HG03103 (cell line): ENCODE measurements around the gene WDR5.

Source experiments
- ATAC-seq: cut with Tn5 transposase; IDR thresholded peaks from one replicate; pipeline ENCODE4 v1.9.1; 2021; ENCODE audit warnings: low read depth; ENCODE audit not compliant: unreplicated experiment

WDR5 gene

GRCh38 chr9:134185536-134186011 is 49.7 kb downstream of the WDR5 start:
- ATAC-seq = no peak

DNA sequence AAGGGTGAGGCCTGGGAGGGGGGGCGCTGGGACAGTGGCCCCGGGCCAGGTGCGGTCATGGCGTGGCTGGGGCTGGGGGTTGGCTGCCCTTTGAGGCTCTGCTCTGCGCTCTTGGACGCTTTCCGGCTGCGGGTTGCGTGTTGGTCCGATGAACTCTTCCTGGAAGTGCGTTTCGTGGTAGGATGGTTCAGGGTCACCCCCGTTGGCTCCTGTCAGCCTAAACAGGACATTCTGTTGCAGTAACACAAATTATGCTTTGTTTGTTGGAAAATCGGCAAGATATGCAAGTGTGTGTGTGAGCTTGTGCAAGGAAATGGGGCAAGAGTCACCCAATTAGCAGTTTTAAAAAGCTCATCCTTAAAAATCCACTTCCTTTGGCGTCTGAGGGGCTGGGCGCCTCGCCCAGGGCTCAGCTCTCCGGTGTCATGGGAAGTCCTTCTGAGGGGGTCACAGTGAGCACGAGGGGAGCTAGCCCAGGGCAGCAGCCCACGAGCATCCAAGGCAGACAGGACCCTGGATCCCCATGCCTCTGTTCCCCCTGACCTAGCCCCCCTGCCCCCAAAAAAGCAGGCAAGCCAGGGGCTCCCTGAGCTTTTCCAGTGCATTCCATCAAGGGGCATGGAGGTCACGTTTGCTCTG is 50.7 kb downstream of the WDR5 start:
- no peak for ATAC-seq

- no peak for ATAC-seq
These were observed 51.2 kb downstream of the WDR5 start for GRCh38 chr9:134187110-134187531.

- no peak for ATAC-seq
These were observed 52.1 kb downstream of the WDR5 start for GRCh38 chr9:134187891-134188385.

DNA sequence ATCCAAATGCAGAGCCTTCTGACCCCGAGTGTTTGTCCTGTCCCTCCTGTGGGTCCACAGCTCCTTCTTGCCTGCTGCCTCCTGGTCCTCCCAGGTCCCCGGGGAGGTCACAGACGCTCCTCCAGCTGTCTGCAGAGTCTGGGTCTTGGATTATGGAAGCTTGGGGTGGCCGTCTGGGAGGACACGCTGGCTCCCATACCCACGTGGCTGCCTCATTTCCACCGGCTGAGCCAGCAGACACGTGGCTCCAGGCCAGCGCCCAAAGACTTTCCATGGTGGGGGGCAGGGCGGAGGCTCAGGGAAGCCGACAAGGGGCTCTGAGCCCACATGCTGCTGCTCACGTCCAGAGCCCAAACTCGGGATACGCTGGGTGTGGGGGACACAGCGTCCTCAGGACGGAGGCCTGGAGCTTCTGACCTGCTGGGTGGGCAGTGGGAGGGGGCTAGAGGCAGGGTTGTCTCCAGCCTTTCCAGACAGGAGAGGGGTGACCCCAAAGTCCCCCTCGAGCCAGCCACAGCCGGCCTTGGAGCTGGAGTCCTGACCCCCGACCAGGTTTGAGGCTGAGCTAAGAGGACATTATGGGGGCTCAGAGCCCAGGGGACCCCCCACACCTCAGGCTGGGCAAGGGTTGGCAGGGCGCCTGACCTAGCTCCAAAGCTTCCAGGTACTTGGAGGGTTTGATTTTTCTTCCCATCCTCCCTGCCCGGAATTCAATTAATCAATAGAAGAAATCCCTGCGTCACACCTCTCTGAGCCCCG is 52.7 kb downstream of the WDR5 start:
- no peak for ATAC-seq

DNA sequence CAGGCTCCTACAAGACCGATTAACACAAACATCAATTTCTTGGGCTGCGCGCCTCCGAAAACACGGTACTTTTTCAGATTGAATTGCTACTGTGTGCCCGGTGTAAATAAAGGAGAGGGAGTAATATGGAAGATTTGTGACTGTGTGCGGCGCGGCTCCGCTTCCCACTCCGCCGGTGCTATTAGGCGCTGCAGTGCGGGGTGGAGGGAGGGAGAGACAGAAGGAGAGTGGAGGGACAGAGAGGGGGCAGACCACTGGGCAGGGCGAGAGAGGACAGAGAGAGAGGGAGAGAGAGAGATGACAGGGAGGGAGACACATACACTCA is 53.2 kb downstream of the WDR5 start:
- ATAC-seq = no peak

GRCh38 chr9:134189470-134190231 is 53.8 kb downstream of the WDR5 start:
- ATAC-seq = no peak

DNA sequence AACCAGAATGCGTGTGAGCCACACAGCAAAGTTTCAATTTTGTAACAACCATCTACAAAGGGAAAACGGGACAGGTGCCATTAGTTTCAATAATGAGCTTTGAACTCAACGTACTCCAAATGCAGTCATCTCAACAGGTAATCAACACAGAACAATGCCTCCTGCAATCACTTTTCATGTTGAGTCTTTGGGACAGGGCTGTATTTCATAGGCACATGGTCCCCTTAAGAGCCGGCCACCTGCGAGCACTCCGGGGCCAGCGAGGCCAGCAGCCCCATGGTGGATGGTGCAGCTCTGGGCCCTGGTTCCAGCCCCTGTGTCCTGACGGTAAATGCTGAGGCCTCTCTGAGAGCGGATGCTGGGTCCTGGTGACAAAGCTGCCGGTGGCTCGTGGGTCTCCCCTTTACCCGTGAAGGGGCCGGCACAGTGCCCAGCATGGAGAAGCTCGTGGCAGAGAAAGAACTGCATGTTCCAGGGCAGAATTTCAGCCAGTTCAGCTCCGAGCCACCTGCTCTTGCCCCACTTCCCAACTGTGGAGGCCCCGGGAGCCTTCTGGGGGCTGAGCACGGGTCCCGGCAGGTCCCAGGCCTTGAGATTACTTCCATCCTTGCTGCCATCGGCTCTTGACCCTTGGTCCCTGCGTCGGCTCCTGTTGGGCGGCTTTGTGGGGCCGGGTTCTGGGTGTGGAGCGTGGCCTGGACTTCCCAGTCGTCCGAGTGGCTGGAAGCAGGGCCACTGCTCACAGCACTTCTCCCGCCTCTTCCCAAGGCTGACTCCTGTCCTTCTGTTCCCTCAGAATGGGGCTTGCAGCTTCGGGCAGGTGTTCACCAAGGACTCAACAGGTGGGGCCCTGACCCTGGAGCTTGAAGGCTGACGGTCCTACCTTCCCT is 54.6 kb downstream of the WDR5 start:
- no peak for ATAC-seq

DNA sequence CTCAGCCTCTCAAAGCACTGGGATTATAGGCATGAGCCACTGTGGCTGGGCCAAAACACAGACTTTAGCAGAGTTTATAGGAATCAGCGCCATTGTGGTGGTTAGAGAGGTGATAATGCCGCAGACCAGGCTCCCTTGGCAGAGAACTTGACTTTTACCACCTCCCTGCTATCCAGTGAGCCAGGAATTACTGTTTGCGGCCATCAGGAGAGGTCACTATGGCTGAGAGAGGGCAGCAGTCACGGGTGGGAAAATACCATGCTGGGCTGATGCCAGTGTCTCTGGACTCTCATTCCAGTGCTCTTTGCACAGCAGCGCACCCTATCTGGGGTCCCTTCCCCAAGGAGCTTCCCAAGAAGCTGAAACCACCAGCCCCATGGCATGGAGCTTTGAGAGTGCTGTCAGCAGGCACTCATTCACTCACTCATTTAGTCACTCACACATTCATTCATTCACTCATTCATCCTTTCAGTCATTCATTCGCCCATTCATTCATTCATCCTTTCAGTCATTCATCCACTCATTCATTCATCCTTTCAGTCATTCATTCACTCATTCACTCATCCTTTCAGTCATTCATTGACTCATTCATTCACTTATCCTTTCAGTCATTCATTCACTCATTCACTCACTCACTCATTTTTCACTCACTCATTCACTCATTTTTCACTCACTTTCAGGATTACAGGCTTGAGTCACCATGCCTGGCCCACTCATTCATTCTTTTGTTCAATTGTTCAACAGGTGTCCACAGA is 55.8 kb downstream of the WDR5 start:
- ATAC-seq = no peak

- no peak for ATAC-seq
These were observed 56.5 kb downstream of the WDR5 start for GRCh38 chr9:134192311-134192950.

GRCh38 chr9:134192951-134193731 is 57.3 kb downstream of the WDR5 start:
- no peak for ATAC-seq

GRCh38 chr9:134193912-134194535 is 58.1 kb downstream of the WDR5 start:
- no peak for ATAC-seq

DNA sequence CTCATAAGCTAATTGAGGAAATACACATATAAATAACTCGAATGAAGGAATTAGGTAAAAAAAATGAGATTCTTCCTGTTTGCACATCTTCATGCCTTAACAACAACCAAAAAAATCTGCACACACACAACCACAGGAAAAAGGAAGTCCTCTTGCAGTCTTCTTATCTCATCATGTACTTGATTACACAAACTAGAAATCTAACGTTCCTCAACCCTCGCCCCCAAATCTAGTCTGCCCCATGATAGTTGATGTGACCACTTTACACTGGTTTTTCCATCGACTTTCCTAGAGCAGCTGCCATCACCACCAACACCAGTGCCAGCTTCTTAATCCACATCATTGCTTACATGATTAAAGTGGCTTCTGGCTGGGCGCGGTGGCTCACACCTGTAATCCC is 59.7 kb downstream of the WDR5 start:
- no peak for ATAC-seq

DNA sequence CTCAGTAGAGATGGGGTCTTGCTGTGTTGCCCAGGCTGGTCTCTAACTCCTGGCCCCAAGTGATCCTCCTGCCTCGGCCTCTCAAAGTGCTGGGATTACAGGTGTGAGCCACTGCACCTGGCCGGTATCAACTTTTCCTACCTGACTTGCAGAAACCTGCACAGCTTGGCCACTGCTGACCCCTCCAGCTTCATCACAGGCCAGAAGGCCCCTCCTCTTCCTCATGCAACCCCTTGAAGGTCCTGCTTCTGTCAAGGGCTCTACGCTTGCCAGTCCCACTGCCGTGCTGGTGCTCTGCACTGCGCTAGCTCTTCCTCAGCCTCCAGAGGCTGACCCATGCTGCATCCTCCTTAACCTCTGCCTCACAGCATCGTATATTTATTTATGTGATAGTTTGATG is 61.0 kb downstream of the WDR5 start:
- no peak for ATAC-seq

GRCh38 chr9:134198791-134199190 is 62.9 kb downstream of the WDR5 start:
- ATAC-seq = no peak

DNA sequence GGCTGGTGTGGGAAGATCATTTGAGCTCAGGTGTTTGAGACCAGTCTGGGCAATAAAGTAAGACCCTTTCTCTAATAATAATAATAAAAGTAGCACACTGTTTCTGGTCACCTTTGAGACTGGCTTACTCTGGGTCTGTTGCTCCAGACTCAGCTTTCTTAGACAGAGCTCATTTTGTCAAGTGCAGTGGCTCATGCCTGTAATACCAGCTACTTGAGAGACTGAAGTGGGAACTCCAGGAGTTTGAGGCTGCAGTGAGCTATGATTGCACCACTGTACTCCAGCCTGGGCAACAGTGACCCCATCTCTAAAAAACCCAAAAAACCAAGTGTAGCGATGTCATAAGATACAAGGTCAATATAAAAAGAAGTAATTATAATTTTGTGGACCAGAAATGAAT is 64.8 kb downstream of the WDR5 start:
- no peak for ATAC-seq

- no peak for ATAC-seq
These were observed 67.3 kb downstream of the WDR5 start for GRCh38 chr9:134203224-134203623.

DNA sequence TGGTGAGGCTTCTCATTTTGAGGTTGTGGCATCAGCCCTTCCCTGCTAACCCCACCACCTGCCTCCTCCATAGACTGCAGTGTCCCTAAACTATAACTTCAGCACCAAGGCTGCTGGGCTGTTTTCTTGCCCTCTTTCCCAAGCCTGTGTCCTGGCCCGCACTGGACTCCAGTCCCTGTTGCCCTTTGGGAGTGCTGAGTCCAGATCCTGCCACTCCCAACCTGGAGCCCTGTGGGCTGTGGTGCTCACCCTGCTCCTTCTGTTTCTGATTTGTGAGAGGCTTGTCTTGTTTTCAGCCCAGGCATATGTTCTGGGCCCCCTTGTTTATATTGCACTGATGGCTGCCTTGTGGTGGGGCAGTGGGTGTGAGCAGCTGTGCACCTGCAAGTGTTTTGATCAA is 68.2 kb downstream of the WDR5 start:
- ATAC-seq = no peak
